GM11168 (cell line): ENCODE results near the gene KLK13.

Experiments used
- in situ Hi-C: fragments of 300-500 bp; cut with MboI; formaldehyde crosslinking; loops from one replicate; pipeline ENCODE4 v1.12.0; 2022; ENCODE audit warnings: low sequenced_read_pairs; ENCODE audit not compliant: unreplicated experiment

Gene KLK13, protein sequence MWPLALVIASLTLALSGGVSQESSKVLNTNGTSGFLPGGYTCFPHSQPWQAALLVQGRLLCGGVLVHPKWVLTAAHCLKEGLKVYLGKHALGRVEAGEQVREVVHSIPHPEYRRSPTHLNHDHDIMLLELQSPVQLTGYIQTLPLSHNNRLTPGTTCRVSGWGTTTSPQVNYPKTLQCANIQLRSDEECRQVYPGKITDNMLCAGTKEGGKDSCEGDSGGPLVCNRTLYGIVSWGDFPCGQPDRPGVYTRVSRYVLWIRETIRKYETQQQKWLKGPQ

DNA sequence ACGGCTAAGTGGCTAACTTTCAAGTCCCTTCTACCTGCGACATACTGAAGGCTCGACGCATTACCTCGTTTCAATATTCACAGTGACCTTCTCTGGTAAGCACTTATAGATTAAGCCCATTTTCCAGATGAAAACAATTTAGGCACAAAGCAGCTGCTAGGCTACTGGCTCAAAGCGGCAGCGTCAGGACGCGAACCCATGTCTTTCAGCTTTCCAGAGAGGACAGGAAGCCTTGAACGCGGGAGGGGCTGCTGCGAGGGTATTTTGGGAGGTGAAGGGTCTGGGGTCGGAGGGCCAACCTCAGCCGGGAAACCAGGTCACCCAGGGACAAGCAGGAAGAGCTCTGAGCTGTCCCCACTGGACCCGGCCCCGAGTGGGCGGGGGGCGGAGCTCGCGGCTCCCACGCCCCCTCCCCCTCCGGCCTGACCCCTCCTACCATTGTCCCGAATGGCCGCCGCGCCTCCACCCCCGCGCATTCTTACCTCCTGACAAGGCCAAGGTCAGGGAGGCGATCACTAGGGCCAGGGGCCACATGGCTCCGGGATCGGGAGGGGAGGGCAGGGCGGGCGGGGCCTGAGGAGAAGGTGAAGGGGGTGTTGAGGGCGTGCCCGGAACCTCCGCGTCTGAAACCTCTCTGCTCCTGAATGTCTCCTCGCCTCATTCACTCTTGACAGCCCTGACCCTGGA lies at the start of gene KLK13:
Gene KLK13, minus strand, starts transcription at position 559 of the 687 bp plus-strand sequence. Its CDS starts 25 bp downstream, at position 534.
- in situ Hi-C loops, result no loop called here

DNA sequence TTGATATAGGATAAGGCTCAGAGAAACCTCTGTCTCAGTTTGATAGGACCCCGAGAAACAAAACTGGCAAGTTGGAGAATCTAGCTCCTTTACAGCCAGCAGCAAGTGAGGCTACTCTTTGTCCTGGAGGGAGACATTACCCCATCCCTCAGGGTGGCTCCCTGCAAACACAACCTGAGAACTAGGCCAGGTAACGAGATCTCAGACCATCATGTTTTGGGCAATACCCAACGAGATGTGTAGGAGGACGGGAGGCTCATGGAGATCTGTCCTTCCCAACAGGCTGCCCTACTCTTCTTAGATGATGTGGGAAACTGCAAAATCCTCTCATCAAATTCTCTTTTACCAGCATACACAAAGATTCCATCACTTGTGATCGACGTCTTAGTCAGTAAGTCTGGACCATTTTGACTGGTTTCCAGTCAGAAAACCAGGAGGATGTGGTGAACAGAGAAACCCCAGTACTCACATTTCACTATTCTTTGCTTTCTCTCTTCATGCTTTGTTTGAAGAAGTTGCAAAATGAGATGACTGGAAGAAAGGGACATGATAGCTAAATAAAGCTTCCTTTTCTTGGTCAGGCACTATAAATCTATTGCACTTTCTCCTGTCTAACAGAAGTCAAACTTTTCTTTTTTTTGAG lies 49.3 kb upstream of the KLK13 start:
- in situ Hi-C loops, result no loop called here

DNA sequence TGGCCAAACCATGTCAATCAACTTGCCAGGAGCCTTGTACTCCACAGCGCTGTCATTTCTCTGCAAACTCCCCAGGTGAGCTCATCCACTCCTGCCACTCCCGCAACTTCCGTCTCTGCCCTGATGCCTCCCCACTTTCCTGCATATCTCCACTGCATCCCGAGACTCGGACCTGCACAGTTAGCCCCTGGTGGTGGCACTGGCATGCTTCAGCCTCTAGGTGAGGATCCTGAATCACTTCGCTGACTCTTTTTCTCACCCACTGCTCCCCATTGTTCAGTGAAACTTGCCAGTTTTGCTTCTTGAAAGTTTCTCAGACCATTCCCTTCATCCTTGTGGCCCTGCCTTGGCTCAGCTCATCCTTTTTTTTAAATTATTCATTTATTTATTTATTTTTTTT lies 46.7 kb upstream of the KLK13 start:
- in situ Hi-C loops, result no loop called here

DNA sequence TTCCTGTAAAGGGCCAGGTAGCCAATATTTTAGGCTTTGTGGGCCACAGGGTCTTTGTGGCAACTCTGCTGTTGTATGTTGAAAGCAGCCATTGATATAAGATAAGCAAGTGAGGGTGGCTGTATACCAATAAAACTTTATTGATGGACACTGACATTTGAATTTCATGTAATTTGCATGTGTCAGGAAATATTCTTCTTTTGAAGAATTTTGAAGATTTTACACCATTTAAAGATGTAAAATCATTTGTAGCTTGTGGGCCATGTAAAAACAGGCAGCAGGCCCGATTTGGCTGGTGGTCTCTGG lies 45.7 kb upstream of the KLK13 start:
- in situ Hi-C loops, result no loop called here

DNA sequence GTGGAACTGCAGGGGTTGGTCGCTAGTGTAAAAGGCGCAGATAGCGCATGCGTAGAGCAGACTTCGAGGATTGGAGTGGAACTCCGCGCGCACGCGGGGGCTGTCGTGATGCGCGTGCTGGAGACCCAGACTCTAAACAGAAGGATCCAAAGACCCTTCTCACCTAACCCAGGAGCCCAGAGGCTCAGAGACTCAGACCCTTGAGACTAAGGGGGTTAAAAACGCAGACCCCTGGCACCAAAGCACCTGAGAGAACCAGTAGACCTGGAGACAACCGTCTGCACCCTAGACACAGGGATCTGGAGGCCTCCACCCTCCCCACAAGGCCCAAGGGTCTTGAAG lies 43.9 kb upstream of the KLK13 start:
- in situ Hi-C loops, result no loop called here

DNA sequence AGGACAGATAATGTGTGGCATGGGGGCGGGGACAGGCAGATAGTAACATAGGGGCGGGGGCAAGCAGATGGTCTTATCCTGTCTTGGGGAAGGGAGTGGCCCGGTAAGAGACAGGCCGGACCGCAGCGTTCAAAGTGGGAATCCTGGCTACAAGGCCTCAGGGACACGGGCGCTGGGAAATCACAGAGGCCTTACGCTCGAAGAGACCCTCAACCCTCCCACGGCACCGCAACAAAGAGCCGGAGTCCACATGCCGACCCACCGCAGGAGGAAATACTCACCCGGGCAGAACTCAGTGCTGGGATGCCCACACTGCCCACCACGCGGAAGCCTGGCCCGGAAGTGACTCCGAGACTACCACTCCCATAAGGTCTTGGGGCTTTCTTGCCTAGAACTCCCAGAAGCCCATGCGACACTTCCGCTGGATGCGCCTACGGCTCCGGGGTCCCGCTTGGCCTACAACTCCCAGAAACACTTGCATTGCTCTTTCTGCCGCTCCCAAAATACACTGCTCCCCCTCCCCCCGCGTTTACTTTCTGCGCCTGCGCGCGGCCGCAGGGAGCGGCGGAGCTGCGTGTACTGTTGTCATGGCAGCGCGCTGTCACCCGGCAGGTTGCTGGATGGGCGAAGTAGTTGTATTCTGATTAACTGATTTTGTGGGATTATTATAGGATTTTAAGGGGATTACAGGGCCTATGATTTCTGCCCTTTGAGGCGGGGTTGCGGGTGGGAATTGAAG lies 43.3 kb upstream of the KLK13 start, which contains the start of gene CTU1:
Gene CTU1, minus strand, starts transcription at position 344 of the 739 bp plus-strand sequence. CDS start 3,840 bp downstream, outside the sequence.
- in situ Hi-C loops, result no loop called here

DNA sequence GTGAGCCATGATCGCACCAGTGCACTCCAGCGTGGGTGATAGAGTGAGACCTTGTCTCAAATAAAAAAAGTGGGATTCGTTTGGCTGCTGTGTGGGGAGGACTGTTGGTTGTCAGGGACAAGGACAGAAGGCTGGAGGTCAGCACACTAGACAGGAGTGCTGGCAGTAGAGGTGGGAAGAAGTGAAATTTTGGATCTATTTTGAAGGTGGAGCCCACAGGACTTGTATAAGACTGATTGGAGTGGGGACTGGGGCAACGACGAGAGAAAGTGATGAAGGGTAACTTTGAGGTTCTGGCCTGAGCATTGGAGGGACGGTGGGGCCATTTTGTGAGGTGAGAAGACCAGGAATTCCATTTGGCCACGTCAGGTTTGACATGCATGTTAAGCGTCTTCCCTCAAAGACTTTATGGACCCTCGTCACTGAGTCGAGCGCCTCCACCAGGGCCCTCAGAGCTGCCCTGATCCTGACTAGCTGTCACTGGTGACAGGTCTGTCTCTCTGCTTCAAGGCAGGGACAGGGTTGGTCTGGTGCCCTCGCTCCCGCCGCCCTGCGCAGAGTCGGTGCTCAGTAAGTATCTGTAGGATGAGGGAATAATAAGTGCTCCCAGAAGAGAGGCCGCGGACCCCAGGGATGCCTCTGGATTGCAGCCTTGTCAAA lies 42.6 kb upstream of the KLK13 start:
- in situ Hi-C loops, result no loop called here

DNA sequence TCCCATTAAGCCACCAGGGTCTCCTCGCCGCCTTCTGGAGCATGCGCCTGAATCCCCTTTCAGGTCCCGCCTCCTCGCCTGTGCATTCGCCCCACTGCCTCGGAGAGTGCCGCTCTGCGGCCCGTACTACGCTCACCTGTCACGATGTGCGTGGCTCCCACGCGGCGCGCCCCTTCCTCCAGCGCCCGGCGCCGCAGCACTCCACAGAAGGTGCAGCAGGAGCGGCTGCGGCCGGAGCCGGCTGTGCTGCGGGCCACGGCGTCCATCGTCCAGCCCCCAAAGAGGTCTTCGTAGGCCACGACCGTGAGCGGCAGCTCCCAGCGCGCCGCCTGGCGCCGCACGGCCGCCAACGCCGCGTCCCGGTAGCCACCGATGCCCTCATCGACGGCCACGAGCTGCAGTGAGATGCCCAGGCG lies 39.0 kb upstream of the KLK13 start:
- in situ Hi-C loops, result no loop called here

DNA sequence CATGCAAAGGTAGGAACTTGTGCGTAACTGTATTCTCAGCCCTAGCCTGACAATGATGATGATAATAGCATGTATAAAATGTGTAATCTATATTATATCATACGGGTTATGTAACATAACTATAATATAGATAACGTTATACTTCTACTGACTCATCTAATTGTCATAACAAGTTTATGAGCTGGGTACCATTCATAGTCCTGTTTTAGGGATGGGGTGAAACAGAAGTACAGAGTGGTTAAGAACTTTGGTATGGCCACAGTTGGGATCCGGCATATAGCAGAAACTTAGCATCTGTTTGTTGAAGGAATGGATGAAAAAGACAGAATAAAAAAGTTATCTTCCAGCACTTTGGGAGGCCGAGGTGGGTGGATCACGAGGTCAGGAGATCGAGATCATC lies 38.1 kb upstream of the KLK13 start:
- in situ Hi-C loops, result no loop called here

DNA sequence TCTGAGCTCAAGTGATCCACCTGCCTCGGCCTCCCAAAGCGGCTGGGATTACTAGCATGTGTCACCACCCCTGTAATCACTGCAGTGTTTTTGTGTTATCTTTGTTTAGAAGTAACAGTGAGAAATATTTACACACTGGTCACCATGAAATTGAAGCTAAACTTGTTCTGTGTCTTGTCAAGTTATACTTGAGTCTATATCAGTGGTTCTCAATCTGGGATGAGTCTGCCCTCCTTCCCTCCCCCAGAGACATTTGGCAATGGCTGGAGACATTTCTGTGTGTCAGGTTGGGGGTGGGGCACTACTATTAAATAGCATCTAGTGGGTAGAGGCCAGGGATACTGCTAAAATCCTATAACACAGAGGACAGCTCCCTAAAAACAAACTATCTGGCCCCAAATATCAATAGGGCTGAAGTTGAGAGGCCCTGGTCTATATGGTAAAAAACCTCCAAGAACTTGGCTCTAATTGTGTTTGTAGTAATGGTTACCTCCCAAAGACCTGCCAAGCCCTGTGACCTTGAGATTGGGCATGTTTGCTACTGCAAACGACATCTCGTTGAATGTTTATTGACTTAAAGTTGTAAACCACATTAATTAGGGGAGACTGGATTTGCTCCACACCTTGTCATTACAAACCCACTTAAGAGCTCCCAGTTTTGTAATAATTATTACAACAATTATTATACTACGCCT lies 36.4 kb upstream of the KLK13 start:
- in situ Hi-C loops, result no loop called here

DNA sequence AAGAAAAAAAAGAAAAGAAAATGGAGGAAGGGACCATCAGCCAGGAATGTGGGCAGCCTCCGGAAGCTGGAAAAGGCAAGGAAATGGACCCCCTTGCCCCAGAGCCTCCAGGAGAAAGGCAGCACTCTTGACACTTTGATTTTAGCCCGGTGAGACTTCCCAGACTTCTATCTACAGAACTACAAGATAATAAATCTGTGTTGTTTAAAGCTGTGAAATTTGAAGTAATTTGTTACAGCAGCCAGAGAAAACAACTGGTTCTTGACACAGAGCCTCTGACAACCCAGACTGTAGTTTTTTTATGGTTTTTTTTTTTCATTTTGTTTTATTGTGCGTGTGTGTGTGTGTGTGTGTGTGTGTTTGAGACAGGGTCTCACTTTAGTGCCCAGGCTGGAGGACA lies 35.7 kb upstream of the KLK13 start:
- in situ Hi-C loops, result no loop called here

DNA sequence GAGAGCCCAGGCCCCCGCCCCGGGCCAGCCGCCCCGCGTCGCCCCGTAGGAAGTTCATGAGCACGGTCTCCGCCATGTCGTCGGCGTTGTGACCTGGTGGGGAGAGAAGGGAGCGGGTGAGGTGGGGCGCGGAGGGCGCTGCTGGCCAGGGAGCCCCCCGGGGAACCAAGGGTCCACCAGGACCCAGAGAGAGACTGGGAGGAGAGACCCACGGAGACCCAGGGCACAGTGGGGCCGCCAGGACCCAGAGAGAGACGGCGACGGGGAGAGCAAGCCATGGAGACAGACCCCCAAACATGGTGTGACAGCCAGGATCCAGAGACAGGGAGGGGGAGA lies 34.1 kb upstream of the KLK13 start:
- in situ Hi-C loops, result no loop called here

DNA sequence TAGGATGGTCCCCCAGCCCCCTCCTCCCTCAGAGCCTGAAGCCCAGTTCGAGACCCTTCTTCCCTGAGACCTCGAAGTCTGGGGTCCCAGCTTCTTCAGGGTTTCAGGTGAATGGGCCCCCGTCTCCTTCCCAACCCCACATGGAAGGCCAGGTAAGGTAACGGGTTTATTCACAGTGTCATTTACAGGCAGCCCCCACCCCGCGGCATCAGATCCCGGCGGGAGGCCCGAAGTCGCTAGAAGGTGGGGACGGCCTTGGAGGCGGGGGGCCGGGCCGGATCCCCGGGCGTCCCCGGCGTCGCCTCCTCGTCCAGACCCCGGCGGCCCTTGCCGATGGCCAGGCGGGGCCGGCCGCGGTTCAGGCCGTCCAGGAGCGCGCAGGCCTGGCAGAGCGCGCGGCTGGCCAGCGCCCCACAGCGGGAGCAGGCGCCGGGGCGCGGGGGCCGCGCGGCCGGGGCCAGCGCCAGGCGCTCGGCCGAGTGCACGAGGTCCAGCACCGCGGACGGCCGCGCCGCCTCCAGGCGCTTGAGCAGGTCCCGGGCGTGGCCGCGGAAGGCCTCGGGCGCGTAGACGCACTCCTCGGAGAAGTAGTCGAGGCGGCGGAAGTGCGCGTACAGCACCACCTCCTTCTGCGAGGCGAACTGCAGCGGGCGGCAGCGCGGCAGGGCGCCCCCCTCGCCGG lies 33.6 kb upstream of the KLK13 start:
- in situ Hi-C loops, result no loop called here

DNA sequence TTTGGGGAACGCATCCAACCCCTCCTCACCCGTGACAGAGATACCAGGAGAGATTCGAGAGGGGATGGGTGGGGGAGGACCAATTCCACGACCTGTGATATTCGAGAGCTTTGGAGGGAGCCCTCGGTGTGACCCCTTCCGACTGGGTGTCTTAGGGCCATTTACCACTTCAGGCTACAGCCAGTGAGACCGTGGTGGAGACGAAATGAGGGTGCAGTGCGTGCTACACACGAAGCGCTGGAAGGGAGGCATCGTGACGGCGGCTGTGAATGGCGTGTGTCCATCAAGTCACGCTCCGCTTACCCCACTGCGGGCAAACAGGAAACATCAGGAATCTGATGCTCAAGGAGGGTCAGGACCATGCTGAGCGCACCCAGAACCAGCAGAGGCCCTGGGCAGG lies 32.9 kb upstream of the KLK13 start:
- in situ Hi-C loops, result no loop called here

DNA sequence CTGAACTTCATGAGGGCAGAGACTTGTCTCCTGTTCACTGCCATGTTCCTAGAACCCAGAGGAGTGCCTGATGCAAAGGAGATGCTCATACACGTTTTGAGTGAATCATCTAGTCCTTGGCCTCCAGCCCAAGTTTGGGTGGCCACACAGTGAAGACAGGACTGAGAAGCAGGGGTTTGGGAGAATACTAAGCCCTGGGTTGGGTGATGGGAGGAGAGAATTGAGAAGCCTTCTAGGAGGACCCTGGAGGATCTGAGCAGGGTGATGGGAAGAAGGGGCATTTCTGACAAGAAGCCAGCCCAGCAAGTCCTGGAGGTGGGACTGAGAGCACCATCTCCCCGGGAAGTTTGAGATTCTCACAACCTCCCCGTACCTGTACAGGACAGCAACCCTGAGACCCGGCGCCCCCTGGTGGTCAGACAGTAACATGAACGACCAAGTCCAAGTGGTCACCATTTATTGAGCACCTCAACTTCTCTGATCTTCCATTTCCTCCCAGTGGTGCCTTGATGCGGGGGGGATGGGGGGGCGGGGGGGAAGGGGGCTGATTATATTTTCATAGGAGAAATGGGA lies 32.4 kb upstream of the KLK13 start:
- in situ Hi-C loops, result no loop called here

DNA sequence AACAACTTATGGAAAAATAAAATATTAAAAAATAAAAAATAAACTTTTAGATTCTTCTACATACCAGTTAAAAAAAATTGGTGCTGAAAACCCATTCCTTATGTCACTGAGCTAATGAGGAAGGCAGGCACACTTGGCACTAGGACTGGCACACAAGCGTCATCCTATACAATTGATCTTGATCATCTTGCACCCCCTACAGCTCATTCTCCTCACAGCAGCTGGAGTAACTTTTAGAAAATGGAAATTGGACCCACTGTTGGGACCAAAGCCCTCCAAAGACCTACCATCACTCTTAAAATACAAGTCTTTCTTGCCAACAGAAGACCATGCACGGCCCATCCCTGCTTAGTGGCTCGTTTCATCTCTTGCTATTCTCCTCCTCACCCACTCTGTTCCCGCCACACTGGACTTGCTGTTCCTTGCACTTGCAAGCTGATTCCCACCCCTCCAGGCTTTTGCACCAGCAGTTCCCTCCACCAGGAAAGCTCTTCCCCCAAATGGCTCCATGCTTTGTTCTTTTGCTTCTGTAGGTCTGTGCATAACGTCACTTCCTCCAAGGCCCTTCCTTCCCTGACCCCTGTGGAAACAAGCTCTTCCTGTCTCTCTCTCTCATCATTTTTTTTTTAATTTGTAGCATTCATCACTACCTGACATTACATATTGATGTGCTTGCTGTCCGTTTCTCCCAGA lies 31.7 kb upstream of the KLK13 start:
- in situ Hi-C loops, result no loop called here

DNA sequence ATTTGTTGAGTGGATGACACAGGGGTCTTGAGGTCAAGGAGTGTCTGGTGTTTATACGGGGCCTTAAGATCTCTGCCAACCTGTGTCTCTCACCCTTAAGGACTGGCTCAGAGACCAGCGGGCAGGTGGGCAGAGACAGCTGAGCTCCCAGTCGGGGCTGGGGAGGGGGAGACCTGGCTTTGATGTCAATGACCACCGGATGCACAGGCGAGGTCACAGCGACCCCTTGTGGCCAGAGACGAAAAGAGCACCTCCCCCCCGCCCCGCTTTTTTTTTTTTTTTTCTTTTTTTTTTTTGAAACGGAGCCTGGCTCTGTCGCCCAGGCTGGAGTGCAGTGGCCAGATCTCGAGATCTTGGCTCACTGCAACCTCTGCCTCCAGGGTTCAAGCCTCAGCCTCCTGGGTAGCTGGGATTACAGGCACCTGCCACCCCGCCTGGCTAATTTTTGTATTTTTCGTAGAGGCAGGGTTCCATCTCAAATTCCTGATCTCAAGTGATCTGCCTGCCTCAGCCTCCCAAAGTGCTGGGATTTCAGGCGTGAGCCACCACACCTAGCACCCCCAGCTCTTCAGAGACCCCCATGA lies 29.9 kb upstream of the KLK13 start:
- in situ Hi-C loops, result no loop called here
